Activated CD8-positive, alpha-beta memory T cell treated with anti-CD3 and anti-CD28 coated beads, Interleukin-2, amount 10 ng/mL, durations not matched to agents 7 days and 5 days (primary cell): ENCODE measurements around the gene PGM2. TPM values are rescaled to one million over a fixed set of nuclear protein-coding genes. Genes with fewer than 3 reads are reported as not detected.
"Not testable (repeated sequence)": the region's sequence is repeated elsewhere in the genome, so short reads cannot be mapped to it uniquely, and the experiment has no call there.

Source experiments
- ATAC-seq: fragments of 150-1000 bp; cut with Tn5 transposase; one replicate; pipeline ENCODE4 v1.10.0; 2021; ENCODE audit warnings: moderate library complexity
- CTCF ChIA-PET: fragments of 350-600 bp; sonication (Branson Sonifier 250); formaldehyde crosslinking; loops from one replicate; lab custom pipeline; 2021; ENCODE audit warnings: antibody characterized with exemption; lab: Charles Lee
- DNase-seq: peaks from one replicate; pipeline ENCODE4 v3.0.0-alpha.2; 2020
- H3K27ac Mint-ChIP-seq: one replicate; pipeline ENCODE4 v1.8.0; 2021; ENCODE audit warnings: mild to moderate bottlenecking, mixed read lengths
- H3K27me3 Mint-ChIP-seq: one replicate; pipeline ENCODE4 v1.8.0; 2021; ENCODE audit warnings: mixed read lengths
- H3K36me3 Mint-ChIP-seq: one replicate; pipeline ENCODE4 v1.8.0; 2021; ENCODE audit warnings: mild to moderate bottlenecking, mixed read lengths
- H3K4me1 Mint-ChIP-seq: one replicate; pipeline ENCODE4 v1.8.0; 2021; ENCODE audit warnings: mixed read lengths
- H3K4me3 Mint-ChIP-seq: one replicate; pipeline ENCODE4 v1.8.0; 2021; ENCODE audit warnings: mild to moderate bottlenecking, moderate library complexity, mixed read lengths
- H3K9me3 Mint-ChIP-seq: one replicate; pipeline ENCODE4 v1.8.0; 2022; ENCODE audit warnings: low read depth, mixed read lengths
- total RNA-seq, 2 experiments: library from RNA; stranded (reverse); gene quantifications; one replicate each; pipeline ENCODE4 v1.2.3, GENCODE V29; 2021

Gene PGM2
- total RNA-seq, 2 experiments from 2014 or later: 38.6 to 49.0 TPM

GRCh38 chr4:37798616-37799015 is 27.9 kb upstream of the PGM2 start:
- no peaks in the 10 kb centered on the region for H3K36me3 Mint-ChIP-seq
- DNase-seq (no peak), ATAC-seq (no peak)
- H3K4me3 Mint-ChIP-seq: no peak overlapping the region
- CTCF ChIA-PET: interaction anchor here (1.7 kb wide), 1 partner anchor 237 kb away, joined by 4 read pairs; no protein-coding TSS in a partner anchor
- H3K27ac Mint-ChIP-seq: no peak overlapping the region
- no peaks in the 10 kb centered on the region for H3K4me1 Mint-ChIP-seq
- H3K9me3 Mint-ChIP-seq: no peaks in the 10 kb centered on the region
- peaks cover 35% of the 10 kb centered on the region for H3K27me3 Mint-ChIP-seq

- CTCF ChIA-PET: interaction anchor here (0.7 to 3.2 kb wide), 5 partner anchors 10 to 347 kb away, joined by 3 to 12 read pairs (median 3); a partner anchor contains a TSS
- H3K4me1 Mint-ChIP-seq: no peaks in the 10 kb centered on the region
Measured at GRCh38 chr4:37799941-37800554, 26.4 kb upstream of the PGM2 start.

DNA sequence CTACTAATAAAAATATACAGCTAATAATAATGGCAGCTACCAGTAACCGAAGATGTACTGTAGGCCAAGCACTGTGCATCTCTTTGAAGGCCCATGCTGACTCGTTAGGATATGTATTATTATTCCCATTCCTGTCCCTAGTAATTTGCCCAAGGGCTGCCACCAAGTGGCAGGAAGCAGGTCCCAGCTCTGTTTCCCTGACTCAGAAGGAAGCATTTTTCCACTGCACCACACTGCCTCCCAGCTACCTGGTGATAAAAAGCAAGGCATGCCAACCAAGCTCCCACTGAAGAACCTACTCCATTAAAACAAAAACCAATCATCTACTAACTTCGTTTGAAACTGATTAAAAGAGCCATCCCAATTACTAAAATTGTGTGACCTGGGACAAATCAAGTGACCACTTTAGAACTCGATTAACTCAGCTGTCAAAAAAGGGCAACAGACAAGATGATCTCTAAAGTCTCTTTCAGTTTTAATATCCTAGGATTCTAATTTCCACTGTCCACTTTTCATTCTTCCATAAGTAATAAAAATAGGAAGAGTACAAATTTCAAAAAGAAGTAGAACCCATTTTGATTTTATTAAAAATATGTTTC is 24.3 kb upstream of the PGM2 start:
- H3K36me3 Mint-ChIP-seq: no peaks in the 10 kb centered on the region
- H3K4me1 Mint-ChIP-seq: no peaks in the 10 kb centered on the region
- H3K4me3 Mint-ChIP-seq: no peak overlapping the region
- ATAC-seq (no peak), DNase-seq (no peak)
- no peak overlapping the region for H3K27ac Mint-ChIP-seq
- H3K9me3 Mint-ChIP-seq: no peaks in the 10 kb centered on the region
- CTCF ChIA-PET: interaction anchor here (0.8 to 3.2 kb wide), 3 partner anchors 90 to 1002 kb away, joined by 3 to 12 read pairs (median 4); partner anchors contain the start of gene TLR1
- peaks cover 21% of the 10 kb centered on the region for H3K27me3 Mint-ChIP-seq

More at GRCh38 chr4:37799941-37800554, 26.4 kb upstream of the PGM2 start:
- DNase-seq (no peak), ATAC-seq (no peak)
- H3K27ac Mint-ChIP-seq: no peak overlapping the region
- no peaks in the 10 kb centered on the region for H3K36me3 Mint-ChIP-seq
- no peak overlapping the region for H3K4me3 Mint-ChIP-seq
- H3K9me3 Mint-ChIP-seq: no peaks in the 10 kb centered on the region
- H3K27me3 Mint-ChIP-seq: peaks cover 27% of the 10 kb centered on the region

DNA sequence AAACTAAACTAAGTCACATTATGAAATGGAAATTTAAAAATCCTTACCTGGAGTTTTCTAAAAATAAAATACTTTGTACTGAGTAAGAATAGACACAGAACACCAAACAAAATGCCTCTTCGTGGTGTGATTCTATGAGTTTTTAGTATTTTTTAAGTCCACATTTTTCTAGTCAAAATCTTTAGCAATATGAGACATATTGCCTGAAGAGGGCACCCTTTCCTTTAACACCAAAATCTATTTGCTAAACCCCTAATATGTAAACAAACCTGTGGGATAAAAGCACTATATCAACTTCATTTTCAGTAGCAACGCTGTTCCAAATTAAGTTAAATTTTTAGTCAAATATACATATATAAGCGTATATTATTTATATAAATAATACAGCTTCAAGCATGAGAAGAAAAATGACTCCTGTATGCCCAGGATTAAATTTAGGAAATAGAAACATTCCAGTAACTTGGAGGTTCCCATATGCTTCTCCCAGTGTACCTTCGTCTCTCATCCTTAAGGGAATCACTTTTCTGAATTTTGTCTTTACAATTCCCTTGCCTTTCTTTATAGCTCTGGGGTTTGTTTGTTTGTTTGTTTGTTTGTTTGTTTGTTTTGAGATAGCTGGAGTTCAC is 23.0 kb upstream of the PGM2 start:
- Mint-ChIP-seq H3K27ac (no peak overlapping the region), H3K4me1 (no peaks in the 10 kb centered on the region), H3K9me3 (no peaks in the 10 kb centered on the region), H3K36me3 (no peaks in the 10 kb centered on the region), H3K27me3 (peaks cover 19% of the 10 kb centered on the region), H3K4me3 (no peak overlapping the region)
- CTCF ChIA-PET: interaction anchor here (0.5 to 2.0 kb wide), 13 partner anchors 22 to 348 kb away, joined by 3 to 21 read pairs (median 4); partner anchors contain the start of gene PGM2
- no peak for ATAC-seq
- DNase-seq: no peak

- H3K4me1 Mint-ChIP-seq: no peaks in the 10 kb centered on the region
- peaks cover 7% of the 10 kb centered on the region for H3K27me3 Mint-ChIP-seq
- CTCF ChIA-PET: interaction anchor here (0.6 to 3.1 kb wide), 5 partner anchors 172 to 231 kb away, joined by 3 to 21 read pairs (median 13); no protein-coding TSS in a partner anchor
- no peaks in the 10 kb centered on the region for H3K36me3 Mint-ChIP-seq
- ATAC-seq (no peak), DNase-seq (no peak)
- H3K4me3 Mint-ChIP-seq: no peak overlapping the region
- H3K27ac Mint-ChIP-seq: no peak overlapping the region
- no peaks in the 10 kb centered on the region for H3K9me3 Mint-ChIP-seq
Measured at GRCh38 chr4:37805091-37805490, 21.4 kb upstream of the PGM2 start.

DNA sequence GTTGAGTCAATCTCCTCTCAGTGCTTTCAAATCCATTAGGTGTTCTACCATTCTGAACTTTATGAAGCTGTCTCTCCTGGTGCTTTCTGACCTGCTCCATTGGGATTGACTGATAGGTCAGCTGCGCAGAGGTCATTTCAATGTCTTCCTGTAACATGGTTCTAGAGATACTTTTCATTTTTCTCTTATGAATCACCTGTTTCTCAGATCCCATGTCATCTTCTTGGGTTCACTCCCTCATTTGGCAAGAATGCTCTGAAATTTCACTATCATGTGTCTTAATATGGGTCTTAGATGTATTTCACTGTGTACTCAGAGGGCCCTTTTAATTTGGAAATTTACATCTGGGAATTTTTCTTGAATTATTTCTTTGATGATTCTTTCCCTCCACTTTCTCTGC is 13.8 kb upstream of the PGM2 start:
- H3K27ac Mint-ChIP-seq: no peak overlapping the region
- CTCF ChIA-PET: interaction anchor here (1.4 kb wide), 1 partner anchor 14 kb away, joined by 3 read pairs; the partner anchor contains the start of gene PGM2

DNA sequence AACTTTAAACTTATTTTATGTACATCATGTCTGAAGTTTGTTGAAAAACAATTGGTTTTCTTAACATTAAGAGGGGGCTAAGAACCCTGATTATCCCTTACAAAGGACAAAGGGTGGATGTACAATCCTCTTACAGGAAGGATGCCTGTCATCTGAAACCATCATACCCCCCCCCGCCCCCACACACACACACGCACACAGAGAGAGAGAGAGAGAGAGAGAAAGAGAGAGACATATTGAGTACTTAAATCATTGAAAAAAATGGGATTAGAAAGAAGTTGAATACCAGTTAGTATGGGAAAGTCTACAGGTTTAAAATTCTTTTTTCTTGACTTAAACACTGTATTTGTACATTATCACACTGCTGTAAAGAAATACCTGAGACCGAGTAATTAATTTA is 10.9 kb upstream of the PGM2 start:
- CTCF ChIA-PET: no interaction called here
- H3K27me3 Mint-ChIP-seq: peaks cover 4% of the 10 kb centered on the region
- no peak for ATAC-seq
- H3K4me3 Mint-ChIP-seq: no peak overlapping the region
- peaks cover 4% of the 10 kb centered on the region for H3K36me3 Mint-ChIP-seq
- peak overlapping the region; percentile 52 for H3K27ac Mint-ChIP-seq
- H3K9me3 Mint-ChIP-seq: no peaks in the 10 kb centered on the region
- peaks cover 17% of the 10 kb centered on the region for H3K4me1 Mint-ChIP-seq
- DNase-seq: no peak

More for the DNA sequence above, 13.8 kb upstream of the PGM2 start:
- no peak for DNase-seq
- ATAC-seq: no peak
- no peak overlapping the region for H3K4me3 Mint-ChIP-seq
- peaks cover 17% of the 10 kb centered on the region for H3K4me1 Mint-ChIP-seq
- no peaks in the 10 kb centered on the region for H3K9me3 Mint-ChIP-seq
- no peaks in the 10 kb centered on the region for H3K36me3 Mint-ChIP-seq
- H3K27me3 Mint-ChIP-seq: peaks cover 4% of the 10 kb centered on the region

GRCh38 chr4:37816006-37816405 is 10.5 kb upstream of the PGM2 start:
- Mint-ChIP-seq H3K4me3 (no peak overlapping the region), H3K4me1 (peaks cover 17% of the 10 kb centered on the region), H3K36me3 (peaks cover 4% of the 10 kb centered on the region), H3K27ac (peak overlapping the region; percentile 52), H3K27me3 (peaks cover 4% of the 10 kb centered on the region), H3K9me3 (no peaks in the 10 kb centered on the region)
- CTCF ChIA-PET: interaction anchor here (0.9 kb wide), 1 partner anchor 9 kb away, joined by 3 read pairs; no protein-coding TSS in a partner anchor
- peak; percentile 45 for DNase-seq
- peak; percentile 69 for ATAC-seq

GRCh38 chr4:37816719-37817118 is 9.8 kb upstream of the PGM2 start:
- CTCF ChIA-PET: interaction anchor here (0.9 kb wide), 3 partner anchors 10 to 75 kb away, joined by 3 read pairs; no protein-coding TSS in a partner anchor
- no peaks in the 10 kb centered on the region for H3K27me3 Mint-ChIP-seq
- H3K9me3 Mint-ChIP-seq: no peaks in the 10 kb centered on the region
- DNase-seq (peak; percentile 45), ATAC-seq (peak; percentile 68)
- H3K36me3 Mint-ChIP-seq: peaks cover 4% of the 10 kb centered on the region
- H3K27ac Mint-ChIP-seq: peak overlapping the region; percentile 3
- H3K4me1 Mint-ChIP-seq: peaks cover 20% of the 10 kb centered on the region
- no peak overlapping the region for H3K4me3 Mint-ChIP-seq

DNA sequence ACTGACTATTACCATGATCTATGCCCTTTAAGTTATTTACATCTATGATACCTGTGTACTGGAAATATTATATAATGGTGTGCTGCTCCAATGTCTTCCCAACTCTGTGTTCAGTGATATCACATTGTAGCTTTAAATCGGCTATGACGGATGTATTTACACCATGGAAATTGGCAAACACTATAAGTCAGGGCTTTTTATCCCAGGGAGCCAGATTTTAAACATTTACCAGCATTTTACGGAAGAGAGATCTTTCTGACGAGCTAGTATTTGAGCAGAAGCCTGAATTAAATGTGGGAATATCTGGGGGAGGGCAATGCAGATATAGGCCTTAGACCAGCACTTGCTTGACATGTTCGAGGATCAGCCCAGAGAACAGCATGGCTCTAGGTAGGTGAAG is 7.7 kb upstream of the PGM2 start:
- CTCF ChIA-PET: interaction anchor here (1.1 kb wide), 1 partner anchor 11 kb away, joined by 4 read pairs; no protein-coding TSS in a partner anchor
- no peaks in the 10 kb centered on the region for H3K9me3 Mint-ChIP-seq

GRCh38 chr4:37820458-37820857 is 6.0 kb upstream of the PGM2 start:
- H3K4me3 Mint-ChIP-seq, ATAC-seq, H3K27ac Mint-ChIP-seq, H3K27me3 Mint-ChIP-seq, CTCF ChIA-PET, H3K36me3 Mint-ChIP-seq, H3K9me3 Mint-ChIP-seq, DNase-seq: not testable (repeated sequence)
- peaks cover 28% of the 10 kb centered on the region for H3K4me1 Mint-ChIP-seq

More for the DNA sequence above, 7.7 kb upstream of the PGM2 start:
- DNase-seq: no peak
- Mint-ChIP-seq H3K4me1 (peaks cover 25% of the 10 kb centered on the region), H3K4me3 (no peak overlapping the region), H3K27me3 (no peaks in the 10 kb centered on the region), H3K36me3 (peaks cover 4% of the 10 kb centered on the region), H3K27ac (no peak overlapping the region)
- ATAC-seq: no peak

- no peak overlapping the region for H3K27ac Mint-ChIP-seq
- H3K27me3 Mint-ChIP-seq: no peaks in the 10 kb centered on the region
- peaks cover 4% of the 10 kb centered on the region for H3K36me3 Mint-ChIP-seq
- CTCF ChIA-PET: no interaction called here
- H3K9me3 Mint-ChIP-seq: no peaks in the 10 kb centered on the region
- DNase-seq (no peak), ATAC-seq (no peak)
- H3K4me1 Mint-ChIP-seq: peaks cover 19% of the 10 kb centered on the region
- no peak overlapping the region for H3K4me3 Mint-ChIP-seq
Measured at GRCh38 chr4:37821953-37822605, 4.4 kb upstream of the PGM2 start.

- H3K36me3 Mint-ChIP-seq: peaks cover 14% of the 10 kb centered on the region
- not testable (repeated sequence) for DNase-seq, H3K27me3 Mint-ChIP-seq, ATAC-seq, H3K9me3 Mint-ChIP-seq
- CTCF ChIA-PET: interaction anchor here (0.9 to 2.5 kb wide), 5 partner anchors 21 to 222 kb away, joined by 3 to 7 read pairs (median 5); no protein-coding TSS in a partner anchor
- H3K4me1 Mint-ChIP-seq: peaks cover 38% of the 10 kb centered on the region
- peak overlapping the region; percentile 89 for H3K27ac Mint-ChIP-seq
- H3K4me3 Mint-ChIP-seq: peak overlapping the region; percentile 93
Measured at GRCh38 chr4:37825501-37825900, 985 bp upstream of the PGM2 start.
